OCI-LY7 (cell line): ENCODE measurements around the gene WDR73.

Source experiments
- CTCF ChIP-seq: fragments of 200-600 bp; sonication (generic); conservative IDR thresholded peaks from 2 replicates; pipeline ENCODE4 v1.5.1; 2014; ENCODE audit warnings: mild to moderate bottlenecking, antibody characterized with exemption, low read length, moderate library complexity, mixed read lengths
- EZH2phosphoT487 ChIP-seq: fragments of 200-600 bp; sonication (generic); IDR thresholded peaks from 2 replicates; pipeline ENCODE4 v1.6.1; 2018; ENCODE audit warnings: low read depth, borderline replicate concordance, mild to moderate bottlenecking, mixed run types, antibody characterized with exemption, low read length, moderate library complexity, mixed read lengths

- TF ChIP-seq CTCF (no peak), EZH2phosphoT487 (no peak)
These were observed 5.5 kb downstream of the WDR73 start for GRCh38 chr15:84648539-84648938.
